ENCODE measurements around the gene PPIL4. TPM values are rescaled to one million over a fixed set of nuclear protein-coding genes. Genes with fewer than 3 reads are reported as not detected.

PPIL4 gene
- total and polyA plus RNA-seq, 2 of the 13 experiments (the other 11 are each of a cell fraction or from before 2014, with no cell fraction given): 5.5 to 46.0 TPM

DNA sequence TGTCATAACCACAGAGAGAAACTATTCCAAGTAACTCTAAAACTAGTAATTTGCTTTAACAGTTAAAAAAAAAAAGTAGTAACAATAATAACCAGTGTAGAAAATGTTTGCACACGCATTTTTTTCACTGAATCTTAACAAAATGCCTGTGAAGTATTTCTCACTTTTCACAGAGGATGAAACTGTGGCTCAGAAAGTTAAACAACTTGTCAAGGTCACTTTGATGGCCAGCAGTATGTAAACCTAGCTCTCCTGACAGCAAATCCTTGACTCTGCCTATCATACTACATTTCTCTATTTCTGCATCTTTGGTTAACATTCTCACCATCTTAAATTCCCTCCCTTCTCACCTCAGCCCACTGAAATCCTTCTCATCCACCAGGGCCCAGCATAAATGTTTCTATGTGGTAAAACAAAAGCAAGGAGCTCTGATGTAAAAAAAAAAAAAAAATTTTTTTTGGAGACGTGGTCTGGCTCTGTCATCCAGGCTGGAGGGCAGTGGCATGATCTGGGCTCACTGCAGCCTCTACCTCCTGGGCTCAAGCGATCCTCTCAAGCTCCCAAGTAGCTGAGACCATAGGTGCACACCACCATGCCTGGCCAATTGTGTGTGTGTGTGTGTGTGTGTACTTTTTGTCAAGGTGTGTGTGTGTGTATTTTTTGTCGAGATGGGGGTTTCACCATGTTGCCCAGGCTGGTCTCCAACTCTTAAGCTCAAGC lies 34.9 kb downstream of the PPIL4 start (continued):
- no peak for TF ChIP-seq MED13 (CRISPR knock-in tag; IDR thresholded peaks at IDR 0.05)
- TF ChIP-seq ERF (CRISPR knock-in tag; IDR thresholded peaks at IDR 0.05): no peak
- 0 out of 2 replicates have a peak, but pooled peaks have one; percentile 37 for TF ChIP-seq IKZF5 (CRISPR knock-in tag; IDR thresholded peaks at IDR 0.05)
- TF ChIP-seq IRF1 (CRISPR knock-in tag; IDR thresholded peaks at IDR 0.05; ENCODE audit: low read depth): no peak
- no peak for TF ChIP-seq SKI (IDR thresholded peaks at IDR 0.05; ENCODE audit: partially characterized antibody)
- TF ChIP-seq RNF2 (conservative IDR thresholded peaks at IDR 0.05; ENCODE audit: low read depth): no peak
- TF ChIP-seq KLF6 (CRISPR knock-in tag; IDR thresholded peaks at IDR 0.05): no peak
- TF ChIP-seq, protein P1, sequence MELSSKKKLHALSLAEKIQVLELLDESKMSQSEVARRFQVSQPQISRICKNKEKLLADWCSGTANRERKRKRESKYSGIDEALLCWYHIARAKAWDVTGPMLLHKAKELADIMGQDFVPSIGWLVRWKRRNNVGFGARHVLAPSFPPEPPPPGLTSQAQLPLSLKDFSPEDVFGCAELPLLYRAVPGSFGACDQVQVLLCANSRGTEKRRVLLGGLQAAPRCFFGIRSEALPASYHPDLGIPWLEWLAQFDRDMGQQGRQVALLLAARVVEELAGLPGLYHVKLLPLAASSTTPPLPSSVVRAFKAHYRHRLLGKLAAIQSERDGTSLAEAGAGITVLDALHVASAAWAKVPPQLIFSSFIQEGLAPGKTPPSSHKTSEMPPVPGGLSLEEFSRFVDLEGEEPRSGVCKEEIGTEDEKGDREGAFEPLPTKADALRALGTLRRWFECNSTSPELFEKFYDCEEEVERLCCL (CRISPR knock-in tag; IDR thresholded peaks at IDR 0.05; ENCODE audit: borderline replicate concordance): no peak
- no peak for TF ChIP-seq ZNF644 (CRISPR knock-in tag; IDR thresholded peaks at IDR 0.05; ENCODE audit: low read depth)
- no peak for TF ChIP-seq ZNF552 (CRISPR knock-in tag; IDR thresholded peaks at IDR 0.05; ENCODE audit: borderline replicate concordance)
- TF ChIP-seq TCF7 (IDR thresholded peaks at IDR 0.05; ENCODE audit: low read depth): peak; percentile 28; the same call in 1 of the 2 replicates
- no peak for TF ChIP-seq ZNF275 (CRISPR knock-in tag; IDR thresholded peaks at IDR 0.05; ENCODE audit: borderline replicate concordance)
- no peak for TF ChIP-seq ZNF484 (CRISPR knock-in tag; IDR thresholded peaks at IDR 0.05; ENCODE audit: borderline replicate concordance, low read depth)
- TF ChIP-seq, protein P2, sequence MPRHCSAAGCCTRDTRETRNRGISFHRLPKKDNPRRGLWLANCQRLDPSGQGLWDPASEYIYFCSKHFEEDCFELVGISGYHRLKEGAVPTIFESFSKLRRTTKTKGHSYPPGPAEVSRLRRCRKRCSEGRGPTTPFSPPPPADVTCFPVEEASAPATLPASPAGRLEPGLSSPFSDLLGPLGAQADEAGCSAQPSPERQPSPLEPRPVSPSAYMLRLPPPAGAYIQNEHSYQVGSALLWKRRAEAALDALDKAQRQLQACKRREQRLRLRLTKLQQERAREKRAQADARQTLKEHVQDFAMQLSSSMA (CRISPR knock-in tag; IDR thresholded peaks at IDR 0.05): no peak
- no peak for TF ChIP-seq ATF6 (CRISPR knock-in tag; conservative IDR thresholded peaks at IDR 0.05)
- TF ChIP-seq ZNF12 (CRISPR knock-in tag; IDR thresholded peaks at IDR 0.05): peak; percentile 92
- no peak for TF ChIP-seq FOXA1 (IDR thresholded peaks at IDR 0.05)
- TF ChIP-seq FOXA1 (CRISPR knock-in tag; IDR thresholded peaks at IDR 0.05): 0 out of 2 replicates have a peak, but pooled peaks have one; percentile 11
- no peak for TF ChIP-seq ZNF574 (CRISPR knock-in tag; IDR thresholded peaks at IDR 0.05)
